ENCODE measurements around the gene TMEM179.
A peak's percentile ranks its signal among the peaks of the same experiment; 100 is the strongest.

TMEM179 gene

DNA sequence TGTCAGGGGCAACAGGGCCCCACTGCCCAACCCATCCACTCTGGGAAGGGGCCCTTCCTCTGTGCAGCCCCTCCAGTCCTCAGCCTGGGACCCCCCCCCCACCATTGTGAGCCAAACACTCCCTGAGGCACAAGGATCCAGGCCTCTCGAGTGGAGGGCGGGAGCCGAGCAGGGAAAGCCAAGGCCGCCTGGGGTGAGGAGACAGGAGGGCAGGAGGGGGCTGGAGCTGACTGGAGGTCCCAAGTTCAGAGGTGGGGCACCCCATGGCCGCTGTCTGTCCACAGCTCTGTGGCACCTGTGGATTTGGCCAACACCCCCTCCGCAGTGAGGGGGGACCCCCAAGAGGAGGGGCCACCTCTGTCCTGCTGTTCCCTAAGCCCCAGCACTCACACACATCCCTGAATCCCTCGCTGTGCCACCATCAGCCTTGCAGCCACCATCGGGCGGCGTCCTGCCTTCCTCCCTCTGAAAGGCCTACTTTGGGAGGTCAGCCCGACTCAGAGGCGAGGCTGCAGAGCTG, 50.4 kb downstream of the TMEM179 start:
- no peak for DNase-seq

DNA sequence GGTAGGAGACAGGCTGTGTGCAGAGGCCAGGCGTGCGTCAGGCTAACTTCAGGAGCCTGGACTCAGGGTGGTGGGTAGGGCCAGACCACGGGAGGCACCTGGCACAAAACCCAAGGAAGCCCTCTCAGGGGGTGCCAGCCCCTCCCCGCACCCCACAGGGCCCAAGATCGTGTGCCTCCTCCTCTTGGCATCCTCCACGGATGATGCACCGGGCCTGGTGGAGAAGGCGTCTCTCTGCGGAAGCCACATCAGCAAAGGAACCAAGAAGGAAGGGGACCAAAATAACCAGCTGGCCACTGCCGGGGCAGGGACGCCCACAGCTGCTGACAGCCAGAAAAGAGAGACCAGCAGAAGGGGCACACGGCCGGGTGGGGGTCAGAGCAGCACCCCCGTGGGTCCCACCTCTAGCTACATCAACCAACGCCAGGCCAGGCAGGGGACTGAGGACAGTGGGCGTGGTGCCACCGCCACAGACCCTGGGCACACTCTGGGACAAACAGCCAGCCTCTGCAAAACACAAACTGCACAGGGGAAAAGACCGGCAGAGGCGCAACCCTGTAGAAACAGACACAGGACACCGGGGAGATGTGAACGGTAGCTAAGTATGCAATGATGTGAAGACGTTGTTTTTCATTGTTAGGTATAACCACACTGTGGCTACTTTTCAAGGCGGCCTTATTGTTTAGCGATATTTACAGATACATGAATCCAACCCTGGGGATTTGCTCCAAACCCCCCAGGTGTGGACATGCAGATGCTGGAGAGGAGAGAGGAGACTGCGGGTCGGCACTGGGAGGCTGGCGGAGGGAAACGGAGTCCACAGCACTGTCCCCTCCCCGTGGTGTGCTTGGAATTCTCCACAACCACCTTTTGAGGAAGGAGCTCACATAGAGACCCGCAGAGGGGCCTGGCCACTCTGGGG, 51.1 kb downstream of the TMEM179 start:
- no peak for DNase-seq

DNA sequence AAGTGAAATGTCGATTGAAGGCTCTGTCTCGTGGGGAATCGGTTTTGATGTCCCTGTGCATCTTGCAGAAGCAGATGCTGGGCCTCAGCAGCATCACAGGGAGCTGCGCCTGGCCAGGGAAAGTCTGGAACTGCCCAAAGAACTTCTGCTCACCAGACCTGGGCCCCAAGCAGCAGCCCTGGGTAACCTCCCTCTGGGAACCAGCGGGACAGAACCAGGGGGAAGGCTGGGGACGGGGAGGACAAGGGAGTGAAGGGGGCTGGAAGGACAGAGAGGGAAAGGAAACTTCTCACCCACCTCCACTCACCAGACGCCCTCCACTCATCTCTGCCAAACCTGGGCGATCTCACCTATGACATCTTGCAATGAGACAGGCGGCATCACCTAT, 51.8 kb downstream of the TMEM179 start:
- no peak for DNase-seq

DNA sequence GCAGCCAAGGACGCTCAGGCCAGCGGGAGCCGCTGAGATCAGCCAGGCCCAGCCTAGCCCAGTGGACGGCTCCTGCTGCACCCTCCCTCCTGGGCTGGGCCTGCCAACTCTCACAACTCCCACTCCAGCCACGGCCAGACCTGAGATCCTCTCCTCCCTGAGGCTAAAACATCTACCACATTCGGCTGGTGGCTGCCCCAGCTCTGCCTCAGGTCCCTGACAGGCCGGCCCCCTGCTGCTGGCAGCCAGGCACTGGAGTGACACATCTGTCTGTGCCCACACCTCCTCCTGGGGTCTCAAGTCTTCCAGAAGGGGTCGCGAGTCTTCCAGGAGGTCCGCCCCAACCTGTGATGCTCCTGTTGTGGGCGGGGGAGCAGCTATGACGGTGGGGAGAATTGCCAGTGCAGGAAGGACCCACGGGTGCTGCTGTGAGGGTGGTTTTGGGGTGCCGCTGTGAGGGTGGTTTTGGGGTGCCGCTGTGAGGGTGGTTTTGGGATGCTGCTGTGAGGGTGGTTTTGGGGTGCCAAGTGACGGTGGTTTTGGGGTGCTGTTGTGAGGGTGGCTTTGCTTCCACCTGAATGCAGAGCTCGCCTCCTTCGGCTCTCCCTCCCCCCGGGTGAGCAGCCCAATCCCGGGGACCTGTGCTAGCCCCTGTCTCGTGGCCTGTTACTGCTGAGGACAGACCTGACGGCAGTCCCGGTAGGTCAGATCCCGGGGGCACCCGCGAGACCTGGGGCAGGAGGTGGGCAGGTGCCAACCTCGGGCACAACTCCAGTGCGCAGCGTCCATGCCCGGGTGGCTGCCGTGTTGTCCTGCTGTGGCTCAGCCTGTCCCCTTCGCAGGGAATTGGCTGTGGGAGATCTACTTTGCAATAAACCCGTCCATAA, 52.5 kb downstream of the TMEM179 start:
- DNase-seq: no peak

GRCh38 chr14:104550861-104551728, 53.5 kb downstream of the TMEM179 start:
- DNase-seq: no peak

- DNase-seq: no peak
These were observed 54.2 kb downstream of the TMEM179 start for GRCh38 chr14:104550340-104550860.

DNA sequence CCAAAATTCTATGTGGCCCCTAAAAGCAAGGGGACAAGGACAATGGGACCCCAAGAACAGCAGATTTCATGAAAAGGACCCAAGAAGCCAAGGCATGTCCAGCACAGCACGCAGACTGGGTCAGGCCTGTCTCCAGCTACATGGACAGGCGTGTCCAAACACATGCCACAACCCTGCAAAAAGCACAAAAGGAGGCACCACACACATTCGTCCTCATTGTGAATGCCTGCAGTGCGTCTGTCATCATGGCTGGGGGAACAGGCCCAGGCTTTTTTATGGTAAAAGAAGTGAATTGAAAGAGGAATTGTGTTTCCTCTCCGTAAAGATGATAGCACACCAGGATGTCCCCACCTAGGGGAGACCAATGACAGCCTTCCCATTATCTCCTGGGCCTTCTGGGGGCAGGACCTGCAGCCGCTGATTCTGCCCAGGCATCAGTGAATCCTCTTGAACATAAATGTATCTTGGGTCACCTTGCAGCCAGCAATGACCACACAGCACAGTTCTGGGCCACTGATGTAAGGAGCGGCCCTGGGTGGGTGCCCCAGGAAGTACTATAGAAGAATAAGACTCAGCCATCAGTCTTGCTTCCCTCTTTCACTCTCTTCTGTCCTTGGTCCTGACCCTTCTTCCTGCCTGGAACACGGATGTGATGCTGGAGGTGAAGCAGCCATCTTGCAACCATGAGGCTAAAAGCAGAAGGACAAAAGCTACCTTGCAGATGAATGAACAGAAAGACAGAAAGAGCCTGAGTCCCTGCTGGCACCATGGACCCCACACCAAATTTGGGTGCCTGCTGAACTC, 54.8 kb downstream of the TMEM179 start:
- DNase-seq: no peak

DNA sequence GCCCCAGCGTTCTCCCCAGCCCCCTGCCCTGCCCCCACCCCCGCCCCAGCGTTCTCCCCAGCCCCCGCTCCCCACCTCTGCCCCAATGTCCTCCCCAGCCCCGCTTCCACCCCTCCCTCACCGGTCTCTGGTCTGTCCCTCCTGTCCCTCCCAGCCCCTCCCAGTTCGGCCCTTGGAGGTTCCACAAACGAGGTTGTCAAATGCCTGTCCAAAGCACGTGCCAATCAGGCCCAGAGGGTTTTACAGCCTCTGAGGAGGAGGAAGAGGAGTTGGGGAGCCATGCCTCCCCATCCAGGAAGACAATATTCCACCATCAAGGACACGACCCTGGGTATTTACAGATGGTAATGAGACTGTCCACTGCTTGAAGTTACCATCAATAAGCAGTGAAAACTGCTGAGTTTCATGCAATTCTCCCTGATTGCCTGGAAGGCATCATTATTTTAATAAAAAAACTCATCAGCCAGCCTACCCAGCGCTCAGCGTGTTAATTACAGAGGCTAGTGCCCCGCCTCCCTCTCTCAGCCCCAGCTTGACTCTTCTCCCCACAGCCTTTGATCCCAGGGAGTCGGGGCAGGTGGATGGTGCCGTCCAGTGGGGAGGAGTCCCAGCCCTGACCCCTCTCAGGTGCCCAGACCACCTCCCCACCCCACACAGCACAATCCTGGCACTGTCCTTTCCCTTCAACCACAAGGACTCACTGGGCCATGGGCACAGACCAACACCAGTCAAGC, 55.6 kb downstream of the TMEM179 start:
- no peak for DNase-seq

GRCh38 chr14:104547998-104548700, 56.4 kb downstream of the TMEM179 start:
- no peak for DNase-seq

- DNase-seq: no peak
These were observed 57.1 kb downstream of the TMEM179 start for GRCh38 chr14:104547310-104547997.

- DNase-seq: peak; percentile 4
These were observed 57.8 kb downstream of the TMEM179 start for GRCh38 chr14:104546591-104547309.

- DNase-seq: peak; percentile 37
These were observed 58.5 kb downstream of the TMEM179 start for GRCh38 chr14:104545942-104546501.

- DNase-seq: peak; percentile 84
These were observed 59.2 kb downstream of the TMEM179 start for GRCh38 chr14:104545151-104545941.

GRCh38 chr14:104544362-104544961, 60.1 kb downstream of the TMEM179 start:
- DNase-seq: no peak

- no peak for DNase-seq
These were observed 61.4 kb downstream of the TMEM179 start for GRCh38 chr14:104542871-104543830.
